HepG2 (cell line): ENCODE measurements around the gene PIP5KL1. TPM values are rescaled to one million over a fixed set of nuclear protein-coding genes. Genes with fewer than 3 reads are reported as not detected.

Experiments used
- ATF4 ChIP-seq, 2 experiments: fragments of 450-650 bp in 1 of 2; sonication (generic) in 1 of 2; formaldehyde crosslinking; IDR thresholded peaks; 2 replicates each; pipeline versions ENCODE4 v1.5.0 to v1.8.0; 2020 to 2022; ENCODE audit warnings: mild to moderate bottlenecking in 1 of 2, missing genetic modification reagents in 1 of 2
- HNF1A ChIP-seq, 2 experiments: sonication (generic) in 1 of 2; formaldehyde crosslinking in 1 of 2; IDR thresholded peaks; 2 replicates each; pipeline versions ENCODE4 v1.4.0 to v1.6.1; 2016 to 2020; ENCODE audit warnings: borderline replicate concordance in 1 of 2, low read depth in 1 of 2, mild to moderate bottlenecking in 1 of 2, missing genetic modification reagents in 1 of 2
- HNF4A ChIP-seq: sonication (generic); formaldehyde crosslinking; IDR thresholded peaks from 2 replicates; pipeline ENCODE4 v1.4.0; 2020; ENCODE audit warnings: missing genetic modification reagents
- ZBTB10 ChIP-seq: sonication (generic); formaldehyde crosslinking; IDR thresholded peaks from 2 replicates; pipeline ENCODE4 v1.4.0; 2020; ENCODE audit warnings: missing genetic modification reagents, borderline replicate concordance
- ZNF142 ChIP-seq: sonication (generic); formaldehyde crosslinking; IDR thresholded peaks from 2 replicates; pipeline ENCODE4 v1.4.0; 2020; ENCODE audit warnings: missing genetic modification reagents
- ZNF687 ChIP-seq: sonication (generic); formaldehyde crosslinking; IDR thresholded peaks from 2 replicates; pipeline ENCODE4 v1.5.1; 2020; ENCODE audit warnings: mild to moderate bottlenecking, missing genetic modification reagents, moderate library complexity
- ZSCAN25 ChIP-seq: sonication (generic); formaldehyde crosslinking; IDR thresholded peaks from 2 replicates; pipeline ENCODE4 v1.8.0; 2022; ENCODE audit warnings: mild to moderate bottlenecking, missing genetic modification reagents
- polyA plus RNA-seq, 8 experiments: library from polyadenylated mRNA; depleted of rRNA in 3 of 8; stranded (reverse) in 7 of 8; unstranded in 1 of 8; fragments of >200 nt; fragmentation: Illumina TruSeq in 4 of 8; extraction: Trizol in 4 of 8; gene quantifications; 2 replicates each; pipeline versions ENCODE4 v1.2.1 to v1.2.3, GENCODE V29; 2011 to 2016; ENCODE audit warnings: low read depth in 4 of 8, missing spikeins in 1 of 8, mixed read lengths in 1 of 8; ENCODE audit not compliant: insufficient read depth in 1 of 8
- total RNA-seq, 5 experiments: library from RNA; depleted of rRNA; stranded (reverse); fragments of >200 nt; fragmentation: Illumina TruSeq; extraction: Trizol; gene quantifications; 2 replicates each; pipeline ENCODE4 v1.2.3, GENCODE V29; 2016; ENCODE audit warnings: low read depth in 1 of 5

The PIP5KL1 gene
- total and polyA plus RNA-seq, 2 of the 13 experiments (the other 11 are each of a cell fraction or from before 2014, with no cell fraction given), result 0.20 to 0.49 TPM

- TF ChIP-seq ZNF687 (CRISPR knock-in tag) (peak; percentile 71), ZSCAN25 (CRISPR knock-in tag) (no peak), HNF4A (CRISPR knock-in tag) (0 out of 2 replicates have a peak, but pooled peaks have one; percentile 3), ZNF142 (CRISPR knock-in tag) (no peak), ZBTB10 (CRISPR knock-in tag) (peak; percentile 57; the same call in 1 of the 2 replicates), HNF1A (IDR thresholded peaks at IDR 0.05; ENCODE audit: low read depth) (no peak), HNF1A (CRISPR knock-in tag; IDR thresholded peaks at IDR 0.05; ENCODE audit: borderline replicate concordance) (0 out of 2 replicates have a peak, but pooled peaks have one; percentile 5), ATF4 (CRISPR knock-in tag; IDR thresholded peaks at IDR 0.05) (no peak)
Measured at GRCh38 chr9:127898433-127899127, 32.0 kb downstream of the PIP5KL1 start (continued).
